WTC11 (cell line): ENCODE data around the gene ZNF669. TPM values are rescaled to one million over a fixed set of nuclear protein-coding genes. Genes with fewer than 3 reads are reported as not detected.
A peak's percentile ranks its signal among the peaks of the same experiment; 100 is the strongest.

Experiments used
- ATAC-seq: fragments of 200-7000 bp; cut with Tn5 transposase; 2 replicates; pipeline ENCODE4 v1.10.0; 2021; ENCODE audit warnings: mild to moderate bottlenecking, moderate library complexity
- CTCF ChIA-PET: fragments of 300-600 bp; sonication (Branson Sonifier 250); formaldehyde crosslinking; loops from one replicate; lab custom pipeline; 2021; ENCODE audit warnings: antibody characterized with exemption; lab: Charles Lee
- POLR2A ChIA-PET: fragments of 350-600 bp; sonication (Branson Sonifier 250); formaldehyde crosslinking; loops from one replicate; lab custom pipeline; 2021; ENCODE audit warnings: antibody characterized with exemption; lab: Charles Lee
- DNase-seq: peaks from one replicate; pipeline ENCODE4 v3.0.0; 2021; ENCODE audit warnings: low spot score
- H3K27ac Mint-ChIP-seq: 2 replicates; pipeline ENCODE4 v1.8.0; 2021; ENCODE audit warnings: mixed read lengths
- H3K27me3 Mint-ChIP-seq: 2 replicates; pipeline ENCODE4 v1.8.0; 2021; ENCODE audit warnings: low read depth, mild to moderate bottlenecking, moderate library complexity, mixed read lengths
- H3K36me3 Mint-ChIP-seq: 2 replicates; pipeline ENCODE4 v1.8.0; 2021; ENCODE audit warnings: mixed read lengths
- H3K4me1 Mint-ChIP-seq: 2 replicates; pipeline ENCODE4 v1.8.0; 2022; ENCODE audit warnings: mixed read lengths
- H3K4me3 Mint-ChIP-seq: 2 replicates; pipeline ENCODE4 v1.8.0; 2021; ENCODE audit warnings: mild to moderate bottlenecking, moderate library complexity, mixed read lengths
- H3K9me3 Mint-ChIP-seq: 2 replicates; pipeline ENCODE4 v1.8.0; 2021; ENCODE audit warnings: mixed read lengths
- ELF4 ChIP-seq: sonication (generic); formaldehyde crosslinking; IDR thresholded peaks from 2 replicates; pipeline ENCODE4 v1.8.1; 2022; ENCODE audit warnings: low read depth, mild to moderate bottlenecking, moderate library complexity, missing genetic modification reagents
- NFYB ChIP-seq: sonication (generic); formaldehyde crosslinking; conservative IDR thresholded peaks from 2 replicates; pipeline ENCODE4 v1.8.0; 2022; ENCODE audit warnings: low read depth, missing genetic modification reagents
- NR1H2 ChIP-seq: sonication (generic); formaldehyde crosslinking; IDR thresholded peaks from 2 replicates; pipeline ENCODE4 v1.9.0; 2021; ENCODE audit warnings: mild to moderate bottlenecking, moderate library complexity, missing genetic modification reagents
- RELA ChIP-seq: sonication (generic); formaldehyde crosslinking; IDR thresholded peaks from 2 replicates; pipeline ENCODE4 v1.8.1; 2022; ENCODE audit warnings: missing genetic modification reagents, mild to moderate bottlenecking, borderline replicate concordance
- TEAD1 ChIP-seq: sonication (generic); formaldehyde crosslinking; IDR thresholded peaks from 2 replicates; pipeline ENCODE4 v1.8.0; 2022; ENCODE audit warnings: mild to moderate bottlenecking, missing genetic modification reagents
- ZNF121 ChIP-seq: sonication (generic); formaldehyde crosslinking; IDR thresholded peaks from 2 replicates; pipeline ENCODE4 v1.8.0; 2023; ENCODE audit warnings: missing genetic modification reagents
- ZNF416 ChIP-seq: fragments of 250-450 bp; sonication (Bioruptor Pico); IDR thresholded peaks from 2 replicates; pipeline ENCODE4 v1.9.0; 2021; ENCODE audit warnings: mild to moderate bottlenecking, inconsistent platforms
- ZNF671 ChIP-seq: fragments of 250-450 bp; sonication (Bioruptor Pico); IDR thresholded peaks from 2 replicates; pipeline ENCODE4 v1.8.0; 2021; ENCODE audit warnings: mild to moderate bottlenecking
- total RNA-seq: library from RNA; stranded (reverse); gene quantifications from 3 replicates; pipeline ENCODE4 v1.2.3, GENCODE V29; 2021
- TF ChIP-seq, protein P1 (sequence below): sonication (generic); formaldehyde crosslinking; IDR thresholded peaks from 2 replicates; pipeline ENCODE4 v1.8.0; 2022; ENCODE audit warnings: mild to moderate bottlenecking, missing genetic modification reagents
- TF ChIP-seq, protein P2 (sequence below): sonication (generic); formaldehyde crosslinking; IDR thresholded peaks from 2 replicates; pipeline ENCODE4 v1.8.1; 2023; ENCODE audit warnings: mild to moderate bottlenecking, missing genetic modification reagents, moderate library complexity
- TF ChIP-seq, protein P3 (sequence below): sonication (generic); formaldehyde crosslinking; IDR thresholded peaks from 2 replicates; pipeline ENCODE4 v1.8.1; 2023; ENCODE audit warnings: mild to moderate bottlenecking, moderate library complexity, missing genetic modification reagents
- TF ChIP-seq, protein P4 (sequence below): sonication (generic); formaldehyde crosslinking; IDR thresholded peaks from 2 replicates; pipeline ENCODE4 v1.8.1; 2022; ENCODE audit warnings: low read depth, missing genetic modification reagents, borderline replicate concordance
- TF ChIP-seq, protein P5 (sequence below): sonication (generic); formaldehyde crosslinking; IDR thresholded peaks from 2 replicates; pipeline ENCODE4 v1.8.1; 2023; ENCODE audit warnings: mild to moderate bottlenecking, missing genetic modification reagents, moderate library complexity
- TF ChIP-seq, protein P6 (sequence below): sonication (generic); formaldehyde crosslinking; IDR thresholded peaks from 2 replicates; pipeline ENCODE4 v1.8.0; 2022; ENCODE audit warnings: mild to moderate bottlenecking, missing genetic modification reagents
- TF ChIP-seq, protein P7 (sequence below): fragments of 200-600 bp; IDR thresholded peaks from 2 replicates; pipeline ENCODE4 v1.8.0; 2022; ENCODE audit warnings: antibody characterized with exemption
- TF ChIP-seq, protein P8 (sequence below): fragments of 250-450 bp; sonication (Bioruptor Pico); IDR thresholded peaks from 2 replicates; pipeline ENCODE4 v1.9.0; 2021; ENCODE audit warnings: moderate library complexity, mild to moderate bottlenecking, inconsistent platforms, borderline replicate concordance
- TF ChIP-seq, protein P9 (sequence below): sonication (generic); formaldehyde crosslinking; conservative IDR thresholded peaks from 2 replicates; pipeline ENCODE4 v1.8.1; 2022; ENCODE audit warnings: mild to moderate bottlenecking, missing genetic modification reagents

ZNF669 gene
- total RNA-seq, 1 experiment from 2014 or later, result 18.3 TPM

GRCh38 chr1:247104965-247105364 is 809 bp upstream of the ZNF669 start:
- Mint-ChIP-seq H3K9me3 (peaks cover 9% of the 10 kb centered on the region; the same call in 1 of the 2 replicates), H3K4me1 (peaks cover 28% of the 10 kb centered on the region), H3K27me3 (peaks cover 27% of the 10 kb centered on the region), H3K36me3 (peaks cover 26% of the 10 kb centered on the region), H3K4me3 (peak overlapping the region; percentile 59), H3K27ac (peak overlapping the region; percentile 42)
- ChIA-PET POLR2A (no interaction called here), CTCF (interaction anchor here (1.4 to 1.5 kb wide), 2 partner anchors 14 to 42 kb away, joined by 5 read pairs; no protein-coding TSS in a partner anchor)
- TF ChIP-seq, protein P1, sequence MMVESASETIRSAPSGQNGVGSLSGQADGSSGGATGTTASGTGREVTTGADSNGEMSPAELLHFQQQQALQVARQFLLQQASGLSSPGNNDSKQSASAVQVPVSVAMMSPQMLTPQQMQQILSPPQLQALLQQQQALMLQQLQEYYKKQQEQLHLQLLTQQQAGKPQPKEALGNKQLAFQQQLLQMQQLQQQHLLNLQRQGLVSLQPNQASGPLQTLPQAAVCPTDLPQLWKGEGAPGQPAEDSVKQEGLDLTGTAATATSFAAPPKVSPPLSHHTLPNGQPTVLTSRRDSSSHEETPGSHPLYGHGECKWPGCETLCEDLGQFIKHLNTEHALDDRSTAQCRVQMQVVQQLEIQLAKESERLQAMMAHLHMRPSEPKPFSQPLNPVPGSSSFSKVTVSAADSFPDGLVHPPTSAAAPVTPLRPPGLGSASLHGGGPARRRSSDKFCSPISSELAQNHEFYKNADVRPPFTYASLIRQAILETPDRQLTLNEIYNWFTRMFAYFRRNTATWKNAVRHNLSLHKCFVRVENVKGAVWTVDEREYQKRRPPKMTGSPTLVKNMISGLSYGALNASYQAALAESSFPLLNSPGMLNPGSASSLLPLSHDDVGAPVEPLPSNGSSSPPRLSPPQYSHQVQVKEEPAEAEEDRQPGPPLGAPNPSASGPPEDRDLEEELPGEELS (CRISPR knock-in tag), result no peak
- TF ChIP-seq ELF4 (no peak), TEAD1 (CRISPR knock-in tag) (no peak), RELA (no peak)
- TF ChIP-seq, protein P2, sequence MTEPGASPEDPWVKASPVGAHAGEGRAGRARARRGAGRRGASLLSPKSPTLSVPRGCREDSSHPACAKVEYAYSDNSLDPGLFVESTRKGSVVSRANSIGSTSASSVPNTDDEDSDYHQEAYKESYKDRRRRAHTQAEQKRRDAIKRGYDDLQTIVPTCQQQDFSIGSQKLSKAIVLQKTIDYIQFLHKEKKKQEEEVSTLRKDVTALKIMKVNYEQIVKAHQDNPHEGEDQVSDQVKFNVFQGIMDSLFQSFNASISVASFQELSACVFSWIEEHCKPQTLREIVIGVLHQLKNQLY, result no peak
- TF ChIP-seq, protein P3, sequence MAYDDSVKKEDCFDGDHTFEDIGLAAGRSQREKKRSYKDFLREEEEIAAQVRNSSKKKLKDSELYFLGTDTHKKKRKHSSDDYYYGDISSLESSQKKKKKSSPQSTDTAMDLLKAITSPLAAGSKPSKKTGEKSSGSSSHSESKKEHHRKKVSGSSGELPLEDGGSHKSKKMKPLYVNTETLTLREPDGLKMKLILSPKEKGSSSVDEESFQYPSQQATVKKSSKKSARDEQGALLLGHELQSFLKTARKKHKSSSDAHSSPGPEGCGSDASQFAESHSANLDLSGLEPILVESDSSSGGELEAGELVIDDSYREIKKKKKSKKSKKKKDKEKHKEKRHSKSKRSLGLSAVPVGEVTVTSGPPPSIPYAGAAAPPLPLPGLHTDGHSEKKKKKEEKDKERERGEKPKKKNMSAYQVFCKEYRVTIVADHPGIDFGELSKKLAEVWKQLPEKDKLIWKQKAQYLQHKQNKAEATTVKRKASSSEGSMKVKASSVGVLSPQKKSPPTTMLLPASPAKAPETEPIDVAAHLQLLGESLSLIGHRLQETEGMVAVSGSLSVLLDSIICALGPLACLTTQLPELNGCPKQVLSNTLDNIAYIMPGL, result no peak
- TF ChIP-seq, protein P4, sequence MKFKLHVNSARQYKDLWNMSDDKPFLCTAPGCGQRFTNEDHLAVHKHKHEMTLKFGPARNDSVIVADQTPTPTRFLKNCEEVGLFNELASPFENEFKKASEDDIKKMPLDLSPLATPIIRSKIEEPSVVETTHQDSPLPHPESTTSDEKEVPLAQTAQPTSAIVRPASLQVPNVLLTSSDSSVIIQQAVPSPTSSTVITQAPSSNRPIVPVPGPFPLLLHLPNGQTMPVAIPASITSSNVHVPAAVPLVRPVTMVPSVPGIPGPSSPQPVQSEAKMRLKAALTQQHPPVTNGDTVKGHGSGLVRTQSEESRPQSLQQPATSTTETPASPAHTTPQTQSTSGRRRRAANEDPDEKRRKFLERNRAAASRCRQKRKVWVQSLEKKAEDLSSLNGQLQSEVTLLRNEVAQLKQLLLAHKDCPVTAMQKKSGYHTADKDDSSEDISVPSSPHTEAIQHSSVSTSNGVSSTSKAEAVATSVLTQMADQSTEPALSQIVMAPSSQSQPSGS (CRISPR knock-in tag), result no peak
- TF ChIP-seq, protein P5, sequence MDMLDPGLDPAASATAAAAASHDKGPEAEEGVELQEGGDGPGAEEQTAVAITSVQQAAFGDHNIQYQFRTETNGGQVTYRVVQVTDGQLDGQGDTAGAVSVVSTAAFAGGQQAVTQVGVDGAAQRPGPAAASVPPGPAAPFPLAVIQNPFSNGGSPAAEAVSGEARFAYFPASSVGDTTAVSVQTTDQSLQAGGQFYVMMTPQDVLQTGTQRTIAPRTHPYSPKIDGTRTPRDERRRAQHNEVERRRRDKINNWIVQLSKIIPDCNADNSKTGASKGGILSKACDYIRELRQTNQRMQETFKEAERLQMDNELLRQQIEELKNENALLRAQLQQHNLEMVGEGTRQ, result no peak
- DNase-seq (no peak), ATAC-seq (no peak)

- POLR2A ChIA-PET, result no interaction called here
- peaks cover 34% of the 10 kb centered on the region for H3K36me3 Mint-ChIP-seq
- no peak for ATAC-seq
- H3K27me3 Mint-ChIP-seq, result peaks cover 4% of the 10 kb centered on the region; the same call in 1 of the 2 replicates
- TF ChIP-seq ZNF121 (CRISPR knock-in tag) (no peak), NR1H2 (CRISPR knock-in tag) (no peak), NFYB (CRISPR knock-in tag) (no peak), ZNF416 (CRISPR knock-in tag) (no peak), ZNF671 (no peak)
- TF ChIP-seq, protein P6, sequence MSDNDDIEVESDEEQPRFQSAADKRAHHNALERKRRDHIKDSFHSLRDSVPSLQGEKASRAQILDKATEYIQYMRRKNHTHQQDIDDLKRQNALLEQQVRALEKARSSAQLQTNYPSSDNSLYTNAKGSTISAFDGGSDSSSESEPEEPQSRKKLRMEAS, result no peak
- TF ChIP-seq, protein P7, sequence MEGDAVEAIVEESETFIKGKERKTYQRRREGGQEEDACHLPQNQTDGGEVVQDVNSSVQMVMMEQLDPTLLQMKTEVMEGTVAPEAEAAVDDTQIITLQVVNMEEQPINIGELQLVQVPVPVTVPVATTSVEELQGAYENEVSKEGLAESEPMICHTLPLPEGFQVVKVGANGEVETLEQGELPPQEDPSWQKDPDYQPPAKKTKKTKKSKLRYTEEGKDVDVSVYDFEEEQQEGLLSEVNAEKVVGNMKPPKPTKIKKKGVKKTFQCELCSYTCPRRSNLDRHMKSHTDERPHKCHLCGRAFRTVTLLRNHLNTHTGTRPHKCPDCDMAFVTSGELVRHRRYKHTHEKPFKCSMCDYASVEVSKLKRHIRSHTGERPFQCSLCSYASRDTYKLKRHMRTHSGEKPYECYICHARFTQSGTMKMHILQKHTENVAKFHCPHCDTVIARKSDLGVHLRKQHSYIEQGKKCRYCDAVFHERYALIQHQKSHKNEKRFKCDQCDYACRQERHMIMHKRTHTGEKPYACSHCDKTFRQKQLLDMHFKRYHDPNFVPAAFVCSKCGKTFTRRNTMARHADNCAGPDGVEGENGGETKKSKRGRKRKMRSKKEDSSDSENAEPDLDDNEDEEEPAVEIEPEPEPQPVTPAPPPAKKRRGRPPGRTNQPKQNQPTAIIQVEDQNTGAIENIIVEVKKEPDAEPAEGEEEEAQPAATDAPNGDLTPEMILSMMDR, result no peak
- TF ChIP-seq, protein P8, sequence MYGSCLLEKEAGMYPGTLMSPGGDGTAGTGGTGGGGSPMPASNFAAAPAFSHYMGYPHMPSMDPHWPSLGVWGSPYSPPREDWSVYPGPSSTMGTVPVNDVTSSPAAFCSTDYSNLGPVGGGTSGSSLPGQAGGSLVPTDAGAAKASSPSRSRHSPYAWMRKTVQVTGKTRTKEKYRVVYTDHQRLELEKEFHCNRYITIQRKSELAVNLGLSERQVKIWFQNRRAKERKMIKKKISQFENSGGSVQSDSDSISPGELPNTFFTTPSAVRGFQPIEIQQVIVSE (CRISPR knock-in tag), result no peak
- TF ChIP-seq, protein P9, sequence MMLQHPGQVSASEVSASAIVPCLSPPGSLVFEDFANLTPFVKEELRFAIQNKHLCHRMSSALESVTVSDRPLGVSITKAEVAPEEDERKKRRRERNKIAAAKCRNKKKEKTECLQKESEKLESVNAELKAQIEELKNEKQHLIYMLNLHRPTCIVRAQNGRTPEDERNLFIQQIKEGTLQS, result no peak
- TF ChIP-seq, all 79 proteins: peak for 0
- CTCF ChIA-PET, result no interaction called here
- peaks cover 9% of the 10 kb centered on the region; the same call in 1 of the 2 replicates for H3K9me3 Mint-ChIP-seq
- DNase-seq, result no peak
- no peak overlapping the region; the same call in 1 of the 2 replicates for H3K27ac Mint-ChIP-seq
- peak overlapping the region; percentile 93 for H3K4me3 Mint-ChIP-seq
- peaks cover 28% of the 10 kb centered on the region for H3K4me1 Mint-ChIP-seq
Observed at GRCh38 chr1:247102381-247102780, 1.8 kb downstream of the ZNF669 start.
